Activated CD4-positive, alpha-beta T cell treated with anti-CD3 and anti-CD28 coated beads for 4 hours (primary cell): ENCODE data around the gene SLC39A3.
"Not testable (repeated sequence)": the region's sequence is repeated elsewhere in the genome, so short reads cannot be mapped to it uniquely, and the experiment has no call there.

Source experiments
- DNase-seq, 2 donors: peaks; one replicate each; pipeline ENCODE4 v3.0.0-alpha.2; 2020

The SLC39A3 gene

DNA sequence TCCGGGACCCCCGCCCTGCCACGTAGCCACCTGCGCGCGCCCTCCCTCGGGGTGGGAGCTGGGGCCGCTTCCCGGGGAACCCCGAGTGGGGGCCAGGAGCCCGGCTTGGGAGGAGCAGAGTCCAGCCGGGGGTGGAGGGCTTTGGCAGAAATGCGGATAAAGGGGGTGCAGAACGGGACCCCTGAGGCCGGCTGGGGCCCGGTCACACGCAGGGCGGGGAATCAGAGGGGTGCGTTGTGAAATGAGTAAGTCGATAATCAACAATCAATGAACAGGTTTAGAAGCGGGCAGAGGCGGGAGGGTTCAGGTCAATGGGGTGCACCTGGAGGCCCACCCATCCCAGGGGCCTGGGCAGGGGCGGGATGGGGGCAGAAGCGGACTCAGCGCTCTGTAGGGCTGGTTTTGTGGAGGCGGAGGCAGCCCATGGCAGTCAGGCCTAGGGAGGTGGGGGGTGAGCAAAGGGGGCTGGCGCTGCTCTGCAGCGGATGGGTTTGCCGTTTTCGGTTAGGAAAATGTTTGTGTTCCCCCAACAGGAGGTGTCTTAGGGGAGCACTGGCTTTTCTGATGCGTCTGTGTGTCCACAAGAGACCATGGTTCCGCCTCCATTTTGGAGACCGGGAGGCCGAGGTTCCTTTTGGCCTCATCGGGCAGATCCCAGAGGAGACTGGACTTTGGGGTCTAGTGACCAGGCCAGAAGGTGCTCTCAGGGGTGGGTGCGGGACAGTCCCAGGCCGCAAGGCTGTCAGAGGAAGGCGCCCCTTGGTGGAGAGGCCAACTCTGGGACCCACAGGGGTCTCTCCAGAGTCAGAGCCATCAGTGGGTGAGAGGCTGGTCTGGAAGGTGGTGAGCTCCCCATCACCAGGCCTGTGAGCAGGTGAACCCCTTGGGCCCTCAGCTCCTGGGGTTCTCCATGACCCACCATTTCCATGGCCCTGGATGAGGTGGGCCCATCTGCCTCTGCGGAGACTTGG, 18.0 kb downstream of the SLC39A3 start:
- no peak for DNase-seq

DNA sequence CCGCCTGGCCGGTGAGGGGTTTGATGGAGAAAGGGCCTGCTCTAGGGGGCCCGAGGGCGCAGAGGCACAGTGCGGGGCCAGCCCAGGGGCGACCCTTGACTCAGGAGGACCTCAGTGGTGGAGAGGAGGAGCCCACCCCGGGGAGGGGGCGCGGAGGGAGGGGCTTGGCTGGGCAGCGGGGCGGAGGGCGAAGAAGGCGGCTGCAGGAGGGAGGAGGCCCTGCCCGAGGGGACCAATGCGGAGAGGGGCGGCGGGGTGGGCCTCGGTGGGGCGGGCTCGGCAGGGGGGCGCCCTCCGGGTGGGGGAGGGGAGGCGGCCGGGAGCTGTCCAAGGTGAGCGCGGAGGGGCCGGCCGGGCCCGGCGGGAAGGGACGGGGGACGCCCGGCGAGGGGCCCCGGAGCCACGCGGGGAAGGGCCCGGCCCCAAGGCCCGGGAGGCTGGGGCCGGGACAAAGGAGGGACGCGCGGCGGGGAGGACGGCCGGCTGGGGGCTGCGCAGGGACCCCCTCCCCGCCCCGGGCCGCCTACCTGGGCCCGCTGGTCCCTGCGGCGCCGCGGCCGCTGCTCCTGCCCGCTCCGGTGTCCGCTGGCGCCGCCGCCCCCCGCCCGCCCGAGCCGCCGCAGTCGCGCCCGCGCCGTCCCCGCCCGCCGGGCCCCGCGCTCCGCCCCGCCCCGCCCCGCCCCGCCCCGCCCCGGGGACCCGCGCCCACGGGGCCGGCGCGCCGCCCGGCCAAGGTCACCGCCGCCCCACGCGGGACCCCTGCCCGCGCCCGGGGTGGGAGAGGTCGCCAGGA, 18.8 kb downstream of the SLC39A3 start, which contains the start of gene DIRAS1:
DIRAS1 (minus strand) TSS at position 596 of the 793 bp plus-strand sequence. CDS start 3,566 bp downstream, outside the sequence.
- DNase-seq, result no peak

DNA sequence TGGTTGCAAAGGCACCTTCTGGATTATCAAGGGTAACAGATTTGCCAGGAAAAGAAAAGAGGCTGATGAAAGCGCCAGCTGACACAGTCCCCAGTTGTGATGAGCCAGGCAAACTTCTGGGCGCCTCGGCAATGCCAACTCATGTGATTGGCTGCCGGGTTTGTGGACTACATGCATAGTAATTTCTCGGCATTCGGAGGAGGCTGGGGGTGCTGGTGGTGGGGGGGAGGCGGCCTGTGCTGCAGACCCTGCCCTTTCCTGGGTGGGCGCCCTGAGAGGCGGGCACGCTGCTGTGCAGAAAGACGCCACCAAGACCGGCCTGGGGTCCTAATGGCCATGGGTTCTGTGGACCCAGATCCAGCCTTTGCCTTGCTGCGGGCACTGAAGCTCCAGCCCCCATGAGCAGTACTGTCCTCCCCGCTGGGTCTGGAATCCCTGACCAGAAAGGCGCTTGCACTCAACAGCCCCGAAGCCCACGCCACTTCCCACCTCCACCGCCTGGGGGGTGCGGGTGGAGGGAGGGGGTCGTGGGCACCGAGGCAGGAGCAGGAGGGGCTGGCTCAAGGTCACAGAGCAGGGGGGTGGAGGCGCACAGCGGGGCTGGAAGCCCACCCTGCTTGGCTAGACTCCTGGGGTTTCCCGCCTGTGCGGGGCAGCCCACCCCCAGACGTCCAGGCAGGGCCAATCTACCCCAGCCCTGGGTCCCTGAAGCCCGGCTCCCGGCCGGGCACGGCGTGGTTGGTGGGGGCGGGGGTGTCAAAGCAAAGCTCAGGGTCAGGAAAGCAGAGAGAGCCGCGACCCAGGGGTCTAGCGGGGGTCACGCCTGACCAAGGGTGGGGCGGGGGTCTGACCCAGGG, 19.7 kb downstream of the SLC39A3 start:
- no peak for DNase-seq

DNA sequence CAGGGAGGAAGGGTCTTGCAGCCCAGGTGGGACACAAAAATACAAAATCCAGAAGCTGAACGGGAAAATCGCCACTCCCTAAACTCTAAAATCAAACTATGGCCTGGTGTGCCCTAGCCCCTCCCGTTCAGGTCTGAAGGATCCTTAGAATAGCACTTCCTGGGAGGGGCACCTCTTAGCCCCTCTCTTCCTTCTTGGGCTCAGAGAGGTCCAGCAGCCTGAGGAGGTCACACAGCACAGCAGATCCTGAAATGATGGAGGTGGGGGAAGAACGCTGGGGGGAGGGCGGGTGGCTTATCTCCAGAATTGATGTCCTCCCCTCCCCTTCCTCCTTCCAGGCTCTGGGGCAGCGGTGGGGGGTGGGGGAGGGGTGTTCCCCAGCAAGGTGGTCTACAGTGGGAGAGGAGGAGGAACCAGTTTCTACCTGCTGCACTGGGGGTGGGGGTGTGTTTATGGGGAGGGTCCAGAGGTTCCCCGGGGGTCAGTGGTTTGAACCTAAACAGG, 20.5 kb downstream of the SLC39A3 start:
- DNase-seq, result no peak

DNA sequence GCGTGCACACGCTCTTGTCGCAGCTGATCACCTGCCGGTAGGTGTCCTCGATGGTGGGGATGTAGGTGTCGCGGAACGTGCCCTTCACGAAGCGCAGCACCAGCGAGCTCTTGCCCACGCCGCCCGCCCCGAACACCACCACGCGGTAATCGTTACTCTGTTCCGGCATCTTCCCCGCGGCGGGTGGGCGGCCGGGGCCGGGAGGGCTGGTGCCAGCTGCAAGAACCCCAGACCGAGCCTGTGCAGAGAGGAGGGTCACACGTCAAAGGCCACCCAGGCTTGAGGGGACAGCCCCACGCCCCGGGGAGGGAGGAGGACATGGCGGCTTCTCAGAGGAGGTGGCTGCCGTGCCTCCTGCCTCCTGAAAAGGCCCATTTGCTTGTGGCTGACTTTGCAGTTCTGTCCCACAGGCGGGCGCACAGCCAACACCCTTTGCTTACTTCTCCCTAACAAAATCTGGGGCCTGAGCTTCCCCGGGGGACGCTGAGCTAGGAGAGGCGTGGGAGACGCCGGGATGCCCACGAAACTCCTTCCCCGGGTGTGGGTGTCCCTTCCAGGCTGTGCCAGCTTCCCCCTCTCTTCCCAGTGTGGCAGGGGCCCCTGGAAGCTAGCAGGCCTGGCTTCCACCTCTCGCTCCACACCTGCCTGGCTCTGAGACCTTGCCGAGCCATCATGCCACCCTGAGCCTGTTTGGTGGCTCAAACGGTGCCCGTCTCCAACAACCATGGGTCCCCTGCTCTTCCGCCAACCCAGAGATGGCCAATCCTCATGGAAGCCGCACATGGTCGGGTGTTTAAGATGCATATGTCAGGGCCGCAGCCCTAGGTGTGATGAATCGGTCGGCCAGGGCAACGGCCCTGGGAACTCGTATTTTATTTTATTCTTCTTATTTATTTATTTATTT, 21.9 kb downstream of the SLC39A3 start:
- DNase-seq, result no peak

DNA sequence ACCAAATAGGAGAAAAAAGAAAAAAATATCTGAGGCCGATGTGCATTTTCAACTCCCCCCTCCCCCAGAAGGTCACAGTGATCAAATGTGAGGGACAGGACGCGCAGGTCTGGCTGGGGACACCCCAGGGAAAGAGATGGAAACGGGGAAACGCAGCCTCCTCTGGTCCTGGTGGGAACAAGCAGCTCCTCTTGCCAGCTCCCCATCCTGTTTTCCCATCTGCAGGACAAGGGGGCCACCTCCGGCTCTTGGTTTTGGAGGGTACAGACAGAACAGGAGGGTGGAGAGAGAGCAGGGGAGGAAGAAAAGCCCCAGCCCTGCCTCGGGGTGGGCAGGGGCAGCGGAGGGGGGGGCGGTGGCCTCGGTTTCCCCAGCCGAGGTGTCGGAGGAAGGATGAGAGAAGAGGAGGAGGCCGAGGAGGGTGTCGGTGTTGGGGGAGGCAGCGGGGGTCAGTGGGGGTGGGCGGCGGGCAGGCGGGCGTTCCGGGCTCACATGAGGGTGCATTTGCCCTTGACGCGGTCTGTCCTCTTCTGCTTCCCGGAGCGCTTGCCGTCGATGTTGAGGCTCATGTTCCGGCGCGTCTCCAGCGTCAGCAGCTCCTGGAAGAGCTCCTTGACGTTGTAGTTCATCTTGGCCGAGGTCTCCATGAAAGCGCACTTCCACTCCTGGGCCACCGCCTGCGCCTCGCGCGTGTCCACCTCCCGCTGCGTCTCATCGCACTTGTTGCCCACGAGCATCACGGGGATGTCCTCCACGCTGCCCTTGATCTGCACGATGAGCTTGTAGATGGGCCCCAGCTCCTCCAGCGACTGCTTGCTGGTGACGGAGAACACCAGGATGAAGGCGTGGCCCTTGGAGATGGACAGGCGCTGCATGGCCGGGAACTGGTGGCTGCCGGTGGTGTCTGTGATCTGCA, 22.8 kb downstream of the SLC39A3 start:
- DNase-seq, result no peak

DNA sequence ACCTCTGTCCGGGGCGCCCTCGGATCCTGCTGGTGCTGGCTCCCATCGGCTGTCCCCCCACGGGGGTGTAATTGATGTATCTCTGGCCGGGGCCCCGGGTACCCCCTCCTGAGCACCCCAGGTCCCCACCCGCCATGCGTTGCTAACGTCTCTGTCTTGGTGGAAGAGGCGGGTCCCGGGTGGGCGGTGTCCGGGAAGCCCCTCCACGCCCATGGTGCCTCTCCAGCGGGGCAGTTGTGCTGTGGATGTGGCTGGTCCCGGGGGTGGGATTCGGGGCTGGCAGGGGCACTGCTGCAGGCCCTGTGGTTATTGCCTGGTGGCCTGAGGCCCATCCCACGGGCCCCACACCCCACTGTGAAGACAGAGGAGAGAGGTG, 23.6 kb downstream of the SLC39A3 start:
- DNase-seq, result no peak

DNA sequence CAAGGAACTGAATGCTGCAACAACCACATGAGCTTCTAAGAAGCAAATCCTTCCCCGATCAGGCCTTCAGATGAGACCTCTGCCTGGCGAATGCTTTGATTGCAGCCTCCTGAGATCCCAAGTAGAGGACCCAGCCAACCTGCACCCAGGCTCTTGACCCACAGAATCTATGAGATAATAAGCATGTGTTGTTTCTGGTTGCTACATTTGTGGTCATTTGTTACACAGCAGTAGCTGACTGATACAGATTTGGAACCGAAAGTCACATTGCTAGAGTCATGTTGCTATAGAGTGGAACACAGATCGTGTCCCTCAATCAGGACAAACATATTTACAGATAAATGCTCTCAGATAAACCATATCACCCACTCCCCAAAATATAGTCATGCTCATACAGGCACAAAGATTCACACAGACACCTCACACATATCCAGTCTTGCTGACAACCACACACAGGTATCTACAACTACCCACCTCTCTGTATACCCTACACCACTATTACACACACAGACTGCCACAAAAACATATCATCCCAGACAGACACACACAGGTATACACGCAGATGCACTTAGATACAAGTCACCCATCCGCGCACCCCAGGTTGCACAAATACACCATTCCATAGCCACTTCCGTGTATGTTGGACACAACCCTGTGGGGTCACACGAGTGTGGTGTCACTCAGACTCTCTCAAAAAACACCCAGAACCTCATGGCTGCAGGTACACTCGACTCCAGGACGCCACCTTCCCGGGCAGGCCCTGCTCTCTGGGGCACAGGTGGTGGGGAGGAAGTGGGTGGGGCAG, 24.1 kb downstream of the SLC39A3 start:
- DNase-seq, result no peak

DNA sequence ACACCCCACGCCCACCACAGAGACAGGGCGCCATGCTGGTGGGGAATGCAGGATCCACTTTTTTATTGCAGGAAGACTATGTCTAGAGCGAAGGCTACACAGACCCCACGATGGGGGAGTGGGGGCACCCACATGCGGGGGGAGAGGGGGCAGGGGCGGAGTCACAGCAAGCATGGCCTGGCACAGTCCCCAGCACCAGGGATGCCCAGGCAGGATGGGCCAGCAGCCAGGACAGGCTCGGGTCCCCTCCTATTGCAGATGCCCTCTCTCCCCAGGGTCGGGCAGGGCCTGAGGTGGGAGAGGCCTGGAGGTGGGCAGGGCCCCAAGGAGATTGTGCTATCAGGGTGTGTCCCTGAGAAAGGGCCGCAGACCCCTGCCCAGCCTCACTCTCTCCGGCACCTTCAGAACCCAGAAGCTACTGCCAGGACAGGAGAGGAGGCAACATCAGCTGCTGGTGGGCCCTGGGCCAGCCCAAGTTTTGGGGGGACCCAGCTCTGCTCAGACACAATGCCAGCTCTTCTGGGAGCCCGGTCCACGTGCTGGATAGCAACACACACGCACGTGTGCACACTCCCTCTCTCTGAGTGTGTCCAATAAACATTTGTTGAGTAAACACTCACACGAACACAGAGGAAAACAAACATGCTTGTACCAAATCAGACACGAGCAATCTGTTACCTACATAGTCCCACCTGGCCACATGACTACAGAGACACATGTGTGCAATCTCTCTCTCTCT, 25.1 kb downstream of the SLC39A3 start:
- no peak for DNase-seq

DNA sequence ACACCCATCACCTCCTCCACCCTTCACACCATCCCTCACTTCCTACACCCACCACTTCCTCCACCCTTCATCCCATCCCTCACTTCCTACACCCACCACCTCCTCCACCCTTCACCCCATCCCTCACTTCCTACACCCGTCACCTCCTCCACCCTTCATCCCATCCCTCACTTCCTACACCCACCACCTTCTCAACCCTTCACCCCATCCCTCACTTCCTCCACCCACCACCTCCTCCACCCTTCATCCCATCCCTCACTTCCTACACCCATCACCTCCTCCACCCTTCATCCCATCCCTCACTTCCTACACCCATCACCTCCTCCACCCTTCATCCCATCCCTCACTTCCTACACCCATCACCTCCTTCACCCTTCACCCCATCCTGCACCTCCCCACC, 25.7 kb downstream of the SLC39A3 start:
- not testable (repeated sequence) for DNase-seq

DNA sequence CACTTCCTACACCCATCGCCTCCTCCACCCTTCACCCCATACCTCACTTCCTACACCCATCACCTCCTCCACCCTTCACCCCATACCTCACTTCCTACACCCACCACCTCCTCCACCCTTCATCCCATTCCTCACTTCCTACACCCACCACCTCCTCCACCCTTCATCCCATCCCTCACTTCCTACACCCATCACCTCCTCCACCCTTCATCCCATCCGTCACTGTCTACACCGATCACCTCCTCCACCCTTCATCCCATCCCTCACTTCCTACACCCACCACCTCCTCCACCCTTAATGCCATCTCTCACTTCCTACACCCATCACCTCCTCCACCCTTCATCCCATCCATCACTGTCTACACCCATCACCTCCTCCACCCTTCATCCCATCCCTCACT, 26.6 kb downstream of the SLC39A3 start:
- not testable (repeated sequence) for DNase-seq

DNA sequence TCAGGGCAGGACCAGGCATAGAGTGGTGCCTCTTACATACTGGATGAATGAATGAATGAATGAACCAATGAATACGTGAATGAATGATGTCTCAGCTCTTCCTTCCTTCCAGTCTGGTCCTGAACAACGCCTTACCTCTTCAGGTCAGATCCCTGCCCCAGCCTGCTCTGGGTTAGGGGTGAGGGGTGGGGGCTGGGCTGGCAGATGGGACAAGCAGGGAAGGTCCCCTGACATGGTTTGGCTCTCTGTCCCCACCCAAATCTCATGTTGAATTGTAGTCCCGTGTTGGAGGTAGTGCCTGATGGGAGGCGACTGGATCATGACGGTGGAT, 28.0 kb downstream of the SLC39A3 start:
- no peak for DNase-seq

DNA sequence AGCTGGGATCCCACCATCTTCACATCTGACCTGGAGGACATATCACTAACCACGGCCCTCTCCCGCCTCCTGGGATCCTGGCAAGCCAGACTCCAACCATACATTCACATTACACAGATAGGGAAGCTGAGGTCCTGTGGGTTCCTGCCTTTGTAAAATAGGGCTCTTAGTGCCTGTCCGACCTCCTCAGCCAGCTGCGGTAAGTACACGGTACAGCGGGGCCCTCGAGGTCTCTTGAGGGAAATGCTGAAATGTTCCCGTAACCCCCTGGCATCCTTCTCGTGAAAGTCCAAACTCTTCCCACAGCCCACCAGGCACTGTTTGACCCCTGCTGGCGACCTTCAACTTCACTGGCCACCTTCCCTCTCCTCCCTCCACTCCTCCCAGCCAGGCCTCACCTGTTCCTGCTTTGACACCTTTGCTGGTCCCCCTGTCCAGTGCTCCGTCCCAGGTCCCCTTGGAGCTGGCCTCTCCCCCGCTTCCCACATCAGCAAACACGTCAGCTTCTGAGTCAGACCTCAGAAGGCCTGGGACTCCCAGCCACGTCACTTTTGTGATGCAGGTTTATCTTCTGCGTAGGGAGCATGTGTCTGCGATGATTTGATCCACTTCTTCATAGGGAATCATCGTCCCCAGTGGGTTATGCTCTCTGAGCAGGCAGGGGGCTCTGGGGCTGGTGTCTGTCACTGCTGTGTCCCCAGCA, 28.5 kb downstream of the SLC39A3 start:
- DNase-seq, result no peak

DNA sequence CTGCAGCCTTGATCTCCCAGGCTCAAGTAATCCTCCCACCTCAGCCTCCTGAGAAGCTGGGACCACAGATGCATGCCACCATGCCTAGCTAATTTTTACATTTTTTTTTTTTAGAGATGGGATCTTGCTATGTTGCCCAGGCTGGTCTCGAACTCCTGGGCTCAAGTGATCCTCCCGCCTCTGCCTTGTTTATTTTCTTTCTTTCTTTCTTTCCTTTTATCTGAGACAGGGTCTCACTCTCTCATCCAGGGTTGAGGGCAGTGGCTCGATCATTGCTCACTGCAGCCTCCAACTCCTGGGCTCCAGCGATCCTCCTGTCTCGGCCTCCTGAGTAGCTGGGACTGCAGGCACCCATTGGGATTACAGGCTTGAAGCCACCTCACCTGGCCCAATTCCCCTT, 33.6 kb downstream of the SLC39A3 start:
- no peak for DNase-seq

DNA sequence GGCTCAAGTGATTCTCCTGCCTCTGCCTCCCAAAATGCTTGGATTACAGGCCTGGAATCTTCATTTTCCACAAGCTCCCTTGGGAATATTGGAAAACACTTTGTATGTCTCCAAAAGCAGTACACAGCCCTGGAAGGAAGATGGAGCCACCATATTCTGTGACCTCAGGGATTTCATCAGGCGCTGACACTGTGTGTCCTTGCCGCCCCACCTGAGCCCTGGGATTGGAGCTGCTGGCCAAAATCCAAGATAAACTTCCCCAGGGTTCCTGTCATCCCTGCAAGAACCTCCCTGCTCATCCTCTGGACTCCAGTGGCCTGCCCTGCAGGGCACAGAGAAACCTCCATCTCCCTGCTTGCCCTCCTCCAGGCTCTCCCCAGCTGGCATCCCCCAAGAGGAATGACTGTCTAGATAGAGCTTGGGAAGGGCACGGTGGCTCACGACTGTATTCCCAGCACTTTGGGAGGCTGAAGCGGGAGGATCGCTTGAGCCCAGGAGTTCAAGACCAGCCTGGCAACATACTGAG, 36.1 kb downstream of the SLC39A3 start:
- DNase-seq, result no peak

DNA sequence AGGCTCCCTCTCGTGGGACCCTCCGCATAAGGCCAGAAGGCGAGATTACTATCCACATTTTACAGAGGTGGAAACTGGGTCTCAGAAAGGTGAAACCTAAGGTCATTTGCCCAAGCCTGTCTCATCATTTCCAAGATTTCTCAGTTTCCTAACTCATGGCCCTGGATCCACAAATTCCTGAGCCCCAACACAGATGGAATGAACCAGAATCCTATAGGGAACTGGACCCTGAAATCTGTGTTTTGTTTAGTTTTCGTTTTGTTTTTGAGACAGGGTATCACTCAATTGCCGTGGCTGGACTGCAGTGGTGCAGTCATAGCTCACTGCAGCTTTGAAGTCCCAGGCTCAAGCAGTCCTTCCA, 36.8 kb downstream of the SLC39A3 start:
- DNase-seq, result no peak

DNA sequence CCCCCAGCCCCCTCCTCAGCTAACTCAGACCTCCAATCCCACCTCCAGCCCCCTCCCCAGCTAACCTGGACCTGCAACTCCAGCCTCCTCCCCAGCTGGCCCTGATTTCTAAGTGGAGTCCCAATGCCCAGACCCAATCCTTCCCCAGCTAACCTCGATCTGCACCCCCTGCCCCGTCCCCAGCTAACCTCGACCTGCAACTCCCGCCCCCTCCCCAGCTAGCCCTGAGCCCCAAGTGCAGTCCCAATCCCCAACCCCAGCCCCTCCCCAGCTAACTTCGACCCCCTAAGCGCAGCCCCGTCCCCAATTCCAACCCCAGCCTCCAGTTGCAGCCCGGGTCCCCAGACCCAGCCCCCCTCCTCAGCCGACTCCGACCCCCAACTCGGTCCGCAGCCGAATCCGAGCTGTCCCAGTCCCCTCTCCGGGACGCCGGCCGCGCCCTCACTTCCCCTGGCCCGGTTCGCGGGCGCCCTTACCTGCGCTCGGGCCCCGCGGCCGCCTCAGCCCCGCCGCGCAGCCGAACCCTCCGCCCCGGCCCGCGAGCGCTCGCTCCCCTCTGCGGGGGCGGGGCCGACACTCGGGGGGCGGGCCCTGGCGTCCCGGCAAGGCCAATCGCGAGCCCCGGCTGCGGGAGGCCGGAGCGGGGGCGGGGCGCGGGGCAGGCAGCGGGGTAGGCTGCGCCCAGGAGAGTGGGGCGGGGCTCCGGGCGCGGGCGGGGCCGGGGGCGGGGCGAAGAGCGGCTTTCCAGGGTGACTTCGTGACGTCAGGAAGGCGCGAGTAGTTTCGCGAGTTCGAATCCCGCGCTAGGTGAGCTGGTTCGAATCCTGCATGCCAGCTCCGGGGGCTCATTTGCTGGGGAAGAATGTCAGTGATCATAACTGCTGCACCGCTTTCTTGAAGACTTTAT, 37.4 kb downstream of the SLC39A3 start, which contains the start of gene GNG7:
GNG7 (minus strand) TSS at position 525 of the 907 bp plus-strand sequence. CDS start 182,006 bp downstream, outside the sequence.
- DNase-seq, result peak; percentile 94 to 95
